GM21367 (cell line): ENCODE measurements around the gene KLRD1.
"Not testable (repeated sequence)": the region's sequence is repeated elsewhere in the genome, so short reads cannot be mapped to it uniquely, and the experiment has no call there.

Experiments used
- ATAC-seq: cut with Tn5 transposase; IDR thresholded peaks from one replicate; pipeline ENCODE4 v1.9.1; 2021; ENCODE audit not compliant: unreplicated experiment

Gene KLRD1

GRCh38 chr12:10367714-10368113 lies 60.0 kb downstream of the KLRD1 start:
- not testable (repeated sequence) for ATAC-seq

GRCh38 chr12:10368206-10369171 lies 60.8 kb downstream of the KLRD1 start:
- no peak for ATAC-seq

- no peak for ATAC-seq
Observed at GRCh38 chr12:10369557-10370415, 62.1 kb downstream of the KLRD1 start.

GRCh38 chr12:10371893-10372535 lies 64.3 kb downstream of the KLRD1 start:
- ATAC-seq: not testable (repeated sequence)

GRCh38 chr12:10372559-10372958 lies 64.9 kb downstream of the KLRD1 start:
- ATAC-seq: no peak

GRCh38 chr12:10374624-10375018 lies 67.0 kb downstream of the KLRD1 start:
- ATAC-seq: no peak

- ATAC-seq: not testable (repeated sequence)
Observed at GRCh38 chr12:10378737-10379136, 71.1 kb downstream of the KLRD1 start.
